Right lobe of liver (tissue), 4 donors: ENCODE measurements around the gene PRPF19.

Source experiments
- POLR2A ChIP-seq: fragments of 450-650 bp; IDR thresholded peaks from one replicate; pipeline ENCODE4 v1.6.1; 2017; ENCODE audit warnings: antibody characterized with exemption, mild to moderate bottlenecking
- TF ChIP-seq, protein P1 (sequence below), 4 donors: fragments of 200-600 bp in 3 of 4; fragments of 450-650 bp in 1 of 4; IDR thresholded peaks; one replicate each; pipeline versions ENCODE4 v1.5.1 to v1.8.0; 2016 to 2022; ENCODE audit warnings: antibody characterized with exemption in 4 of 4, mild to moderate bottlenecking in 2 of 4
- donor health status: DM: no; HTN: no; CAD: no.
- donor health status: DM: no; HTN: no; CAD: no.
- donor health status: DM: no; HTN: yes; CAD: no.

DNA sequence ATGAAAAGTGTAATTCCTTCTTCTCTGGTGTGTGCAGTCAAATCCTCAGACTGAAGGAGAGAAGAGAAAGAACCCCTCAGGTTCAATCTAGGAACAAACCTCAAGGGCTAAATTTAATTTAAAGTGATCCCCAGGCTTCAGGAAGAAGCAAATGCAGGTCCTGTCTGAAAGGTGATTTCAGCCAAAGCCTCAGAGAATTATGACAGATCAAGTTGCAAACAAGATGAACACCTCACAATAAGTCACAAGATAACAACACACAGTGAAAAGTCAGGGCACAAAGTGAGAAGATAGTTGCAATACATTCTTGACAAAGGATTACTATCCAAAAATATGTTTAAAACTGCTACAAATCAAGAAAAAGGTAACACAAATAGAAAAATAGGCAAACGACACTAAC is 27.3 kb downstream of the PRPF19 start:
- TF ChIP-seq, protein P1, sequence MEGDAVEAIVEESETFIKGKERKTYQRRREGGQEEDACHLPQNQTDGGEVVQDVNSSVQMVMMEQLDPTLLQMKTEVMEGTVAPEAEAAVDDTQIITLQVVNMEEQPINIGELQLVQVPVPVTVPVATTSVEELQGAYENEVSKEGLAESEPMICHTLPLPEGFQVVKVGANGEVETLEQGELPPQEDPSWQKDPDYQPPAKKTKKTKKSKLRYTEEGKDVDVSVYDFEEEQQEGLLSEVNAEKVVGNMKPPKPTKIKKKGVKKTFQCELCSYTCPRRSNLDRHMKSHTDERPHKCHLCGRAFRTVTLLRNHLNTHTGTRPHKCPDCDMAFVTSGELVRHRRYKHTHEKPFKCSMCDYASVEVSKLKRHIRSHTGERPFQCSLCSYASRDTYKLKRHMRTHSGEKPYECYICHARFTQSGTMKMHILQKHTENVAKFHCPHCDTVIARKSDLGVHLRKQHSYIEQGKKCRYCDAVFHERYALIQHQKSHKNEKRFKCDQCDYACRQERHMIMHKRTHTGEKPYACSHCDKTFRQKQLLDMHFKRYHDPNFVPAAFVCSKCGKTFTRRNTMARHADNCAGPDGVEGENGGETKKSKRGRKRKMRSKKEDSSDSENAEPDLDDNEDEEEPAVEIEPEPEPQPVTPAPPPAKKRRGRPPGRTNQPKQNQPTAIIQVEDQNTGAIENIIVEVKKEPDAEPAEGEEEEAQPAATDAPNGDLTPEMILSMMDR (IDR thresholded peaks at IDR 0.05): no peak
- TF ChIP-seq POLR2A: no peak
